OCI-LY7 (cell line): ENCODE data around the gene SIPA1L3.

Experiments
- EZH2phosphoT487 ChIP-seq: fragments of 200-600 bp; sonication (generic); IDR thresholded peaks from 2 replicates; pipeline ENCODE4 v1.6.1; 2018; ENCODE audit warnings: low read depth, borderline replicate concordance, mild to moderate bottlenecking, mixed run types, antibody characterized with exemption, low read length, moderate library complexity, mixed read lengths
- TF ChIP-seq, protein P1 (sequence below): fragments of 200-600 bp; sonication (generic); conservative IDR thresholded peaks from 2 replicates; pipeline ENCODE4 v1.5.1; 2014; ENCODE audit warnings: mild to moderate bottlenecking, antibody characterized with exemption, low read length, moderate library complexity, mixed read lengths

DNA sequence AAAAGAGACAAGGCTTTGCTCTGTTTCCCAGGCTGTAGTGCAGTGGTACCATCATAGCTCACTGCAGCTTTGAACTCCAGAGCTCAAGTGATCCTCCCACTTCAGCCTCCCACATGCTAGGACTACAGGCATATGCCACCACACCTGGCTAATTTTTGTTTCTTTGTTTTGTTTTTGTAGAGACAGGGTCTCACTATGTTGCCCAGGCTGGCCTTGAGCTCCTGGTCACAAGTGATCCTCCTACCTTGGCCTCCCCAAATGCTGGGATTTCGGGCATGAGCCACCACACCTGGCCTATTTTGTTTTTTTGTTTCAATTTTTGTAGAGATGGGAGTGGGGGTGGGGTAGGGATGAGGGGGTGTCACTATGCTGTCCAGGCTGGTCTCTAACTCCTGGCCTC lies 7.6 kb upstream of the SIPA1L3 start:
- TF ChIP-seq, protein P1, sequence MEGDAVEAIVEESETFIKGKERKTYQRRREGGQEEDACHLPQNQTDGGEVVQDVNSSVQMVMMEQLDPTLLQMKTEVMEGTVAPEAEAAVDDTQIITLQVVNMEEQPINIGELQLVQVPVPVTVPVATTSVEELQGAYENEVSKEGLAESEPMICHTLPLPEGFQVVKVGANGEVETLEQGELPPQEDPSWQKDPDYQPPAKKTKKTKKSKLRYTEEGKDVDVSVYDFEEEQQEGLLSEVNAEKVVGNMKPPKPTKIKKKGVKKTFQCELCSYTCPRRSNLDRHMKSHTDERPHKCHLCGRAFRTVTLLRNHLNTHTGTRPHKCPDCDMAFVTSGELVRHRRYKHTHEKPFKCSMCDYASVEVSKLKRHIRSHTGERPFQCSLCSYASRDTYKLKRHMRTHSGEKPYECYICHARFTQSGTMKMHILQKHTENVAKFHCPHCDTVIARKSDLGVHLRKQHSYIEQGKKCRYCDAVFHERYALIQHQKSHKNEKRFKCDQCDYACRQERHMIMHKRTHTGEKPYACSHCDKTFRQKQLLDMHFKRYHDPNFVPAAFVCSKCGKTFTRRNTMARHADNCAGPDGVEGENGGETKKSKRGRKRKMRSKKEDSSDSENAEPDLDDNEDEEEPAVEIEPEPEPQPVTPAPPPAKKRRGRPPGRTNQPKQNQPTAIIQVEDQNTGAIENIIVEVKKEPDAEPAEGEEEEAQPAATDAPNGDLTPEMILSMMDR = no peak
- TF ChIP-seq EZH2phosphoT487 = no peak
